ENCODE data around the gene EID1.

DNA sequence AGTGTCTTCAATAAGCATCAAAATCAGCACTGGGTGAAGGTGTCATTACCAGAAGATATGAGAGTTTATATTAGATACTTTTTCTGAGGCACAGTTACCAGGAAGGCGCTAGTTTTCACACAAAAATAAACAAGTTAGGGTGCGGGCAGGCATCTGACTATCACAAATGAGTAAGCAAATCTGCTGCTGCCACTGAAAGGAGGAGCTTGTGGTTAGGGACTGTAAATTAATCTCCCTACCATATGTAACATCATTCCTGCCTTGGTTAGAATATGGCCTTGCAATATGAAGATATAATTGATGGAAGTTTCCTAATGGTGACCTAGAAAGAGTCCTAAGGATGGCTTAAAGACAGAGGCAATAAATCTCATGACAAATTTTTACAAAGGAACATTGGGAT is 19.5 kb upstream of the EID1 start:
- TF ChIP-seq FOXJ3 (CRISPR knock-in tag; IDR thresholded peaks at IDR 0.05; ENCODE audit: borderline replicate concordance) = no peak
- TF ChIP-seq, protein P1, sequence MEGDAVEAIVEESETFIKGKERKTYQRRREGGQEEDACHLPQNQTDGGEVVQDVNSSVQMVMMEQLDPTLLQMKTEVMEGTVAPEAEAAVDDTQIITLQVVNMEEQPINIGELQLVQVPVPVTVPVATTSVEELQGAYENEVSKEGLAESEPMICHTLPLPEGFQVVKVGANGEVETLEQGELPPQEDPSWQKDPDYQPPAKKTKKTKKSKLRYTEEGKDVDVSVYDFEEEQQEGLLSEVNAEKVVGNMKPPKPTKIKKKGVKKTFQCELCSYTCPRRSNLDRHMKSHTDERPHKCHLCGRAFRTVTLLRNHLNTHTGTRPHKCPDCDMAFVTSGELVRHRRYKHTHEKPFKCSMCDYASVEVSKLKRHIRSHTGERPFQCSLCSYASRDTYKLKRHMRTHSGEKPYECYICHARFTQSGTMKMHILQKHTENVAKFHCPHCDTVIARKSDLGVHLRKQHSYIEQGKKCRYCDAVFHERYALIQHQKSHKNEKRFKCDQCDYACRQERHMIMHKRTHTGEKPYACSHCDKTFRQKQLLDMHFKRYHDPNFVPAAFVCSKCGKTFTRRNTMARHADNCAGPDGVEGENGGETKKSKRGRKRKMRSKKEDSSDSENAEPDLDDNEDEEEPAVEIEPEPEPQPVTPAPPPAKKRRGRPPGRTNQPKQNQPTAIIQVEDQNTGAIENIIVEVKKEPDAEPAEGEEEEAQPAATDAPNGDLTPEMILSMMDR (IDR thresholded peaks at IDR 0.05) = no peak
- no peak for TF ChIP-seq TEAD4 (CRISPR knock-in tag; IDR thresholded peaks at IDR 0.05)
- no peak for TF ChIP-seq NFE2L1 (CRISPR knock-in tag; IDR thresholded peaks at IDR 0.05)
- no peak for TF ChIP-seq ZNF263 (CRISPR knock-in tag; IDR thresholded peaks at IDR 0.05; ENCODE audit: low read depth)
- TF ChIP-seq, protein P2, sequence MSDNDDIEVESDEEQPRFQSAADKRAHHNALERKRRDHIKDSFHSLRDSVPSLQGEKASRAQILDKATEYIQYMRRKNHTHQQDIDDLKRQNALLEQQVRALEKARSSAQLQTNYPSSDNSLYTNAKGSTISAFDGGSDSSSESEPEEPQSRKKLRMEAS (CRISPR knock-in tag; IDR thresholded peaks at IDR 0.05) = no peak
- TF ChIP-seq ZNF423 (CRISPR knock-in tag; IDR thresholded peaks at IDR 0.05) = no peak
- TF ChIP-seq ELF4 (CRISPR knock-in tag; IDR thresholded peaks at IDR 0.05; ENCODE audit: low read depth) = no peak
- TF ChIP-seq, protein P3, sequence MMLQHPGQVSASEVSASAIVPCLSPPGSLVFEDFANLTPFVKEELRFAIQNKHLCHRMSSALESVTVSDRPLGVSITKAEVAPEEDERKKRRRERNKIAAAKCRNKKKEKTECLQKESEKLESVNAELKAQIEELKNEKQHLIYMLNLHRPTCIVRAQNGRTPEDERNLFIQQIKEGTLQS (CRISPR knock-in tag; conservative IDR thresholded peaks at IDR 0.05) = no peak

Measured in WTC11 (cell line).